HFFc6 (cell line): Measurements from ENCODE around the gene UBXN11. TPM values are rescaled to one million over a fixed set of nuclear protein-coding genes. Genes with fewer than 3 reads are reported as not detected.
"Not testable (repeated sequence)": the region's sequence is repeated elsewhere in the genome, so short reads cannot be mapped to it uniquely, and the experiment has no call there.

Source experiments
- DNase-seq: peaks from one replicate; pipeline ENCODE4 v3.0.0-alpha.2; 2018
- H3K27ac Mint-ChIP-seq: 2 replicates; pipeline ENCODE4 v1.8.0; 2020; ENCODE audit warnings: mild to moderate bottlenecking, mixed read lengths
- H3K27me3 Mint-ChIP-seq: 2 replicates; pipeline ENCODE4 v1.8.0; 2021; ENCODE audit warnings: mild to moderate bottlenecking, moderate library complexity, mixed read lengths; ENCODE audit not compliant: insufficient read depth
- H3K36me3 Mint-ChIP-seq: 2 replicates; pipeline ENCODE4 v1.8.0; 2021; ENCODE audit warnings: low read depth, mixed read lengths
- H3K4me1 Mint-ChIP-seq: 2 replicates; pipeline ENCODE4 v1.8.0; 2020; ENCODE audit warnings: low read depth, mixed read lengths
- H3K4me3 Mint-ChIP-seq: 2 replicates; pipeline ENCODE4 v1.8.0; 2020; ENCODE audit warnings: mild to moderate bottlenecking, moderate library complexity, mixed read lengths
- H3K9me3 Mint-ChIP-seq: 2 replicates; pipeline ENCODE4 v1.8.0; 2020; ENCODE audit warnings: mild to moderate bottlenecking, mixed read lengths
- total RNA-seq, 6 experiments: library from RNA; stranded (reverse); fragmentation: NEBNext Ultra II Directional; extraction: Animal tissue kit (Norgen Biotek cat#: 25700); gene quantifications; 2 replicates in 1 of 6; 3 replicates in 5 of 6; pipeline ENCODE4 v1.2.3, GENCODE V29; 2021
- TF ChIP-seq, protein P1 (sequence below): fragments of 200-600 bp; sonication (generic); IDR thresholded peaks from 2 replicates; pipeline ENCODE4 v1.5.0; 2021; ENCODE audit warnings: antibody characterized with exemption, mild to moderate bottlenecking

UBXN11 gene
- total RNA-seq, 6 experiments from 2014 or later: 9.5 to 11.9 (median 10.5) TPM

- no peak overlapping the region for H3K4me3 Mint-ChIP-seq
- H3K36me3 Mint-ChIP-seq: no peaks in the 10 kb centered on the region
- TF ChIP-seq, protein P1, sequence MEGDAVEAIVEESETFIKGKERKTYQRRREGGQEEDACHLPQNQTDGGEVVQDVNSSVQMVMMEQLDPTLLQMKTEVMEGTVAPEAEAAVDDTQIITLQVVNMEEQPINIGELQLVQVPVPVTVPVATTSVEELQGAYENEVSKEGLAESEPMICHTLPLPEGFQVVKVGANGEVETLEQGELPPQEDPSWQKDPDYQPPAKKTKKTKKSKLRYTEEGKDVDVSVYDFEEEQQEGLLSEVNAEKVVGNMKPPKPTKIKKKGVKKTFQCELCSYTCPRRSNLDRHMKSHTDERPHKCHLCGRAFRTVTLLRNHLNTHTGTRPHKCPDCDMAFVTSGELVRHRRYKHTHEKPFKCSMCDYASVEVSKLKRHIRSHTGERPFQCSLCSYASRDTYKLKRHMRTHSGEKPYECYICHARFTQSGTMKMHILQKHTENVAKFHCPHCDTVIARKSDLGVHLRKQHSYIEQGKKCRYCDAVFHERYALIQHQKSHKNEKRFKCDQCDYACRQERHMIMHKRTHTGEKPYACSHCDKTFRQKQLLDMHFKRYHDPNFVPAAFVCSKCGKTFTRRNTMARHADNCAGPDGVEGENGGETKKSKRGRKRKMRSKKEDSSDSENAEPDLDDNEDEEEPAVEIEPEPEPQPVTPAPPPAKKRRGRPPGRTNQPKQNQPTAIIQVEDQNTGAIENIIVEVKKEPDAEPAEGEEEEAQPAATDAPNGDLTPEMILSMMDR: no peak
- H3K4me1 Mint-ChIP-seq: peaks cover 13% of the 10 kb centered on the region
- no peak for DNase-seq
- H3K27me3 Mint-ChIP-seq: peaks cover 5% of the 10 kb centered on the region
- no peak overlapping the region for H3K27ac Mint-ChIP-seq
- H3K9me3 Mint-ChIP-seq: no peaks in the 10 kb centered on the region
Measured at GRCh38 chr1:26338670-26339069, 32.2 kb upstream of the UBXN11 start.

- Mint-ChIP-seq H3K4me1 (peaks cover 13% of the 10 kb centered on the region), H3K9me3 (no peaks in the 10 kb centered on the region), H3K27ac (no peak overlapping the region), H3K27me3 (peaks cover 2% of the 10 kb centered on the region), H3K4me3 (no peak overlapping the region), H3K36me3 (no peaks in the 10 kb centered on the region)
- TF ChIP-seq, protein P1: no peak
- DNase-seq: no peak
Measured at GRCh38 chr1:26337625-26338024, 31.2 kb upstream of the UBXN11 start.

GRCh38 chr1:26337206-26337535, 30.7 kb upstream of the UBXN11 start:
- Mint-ChIP-seq H3K4me1 (peaks cover 13% of the 10 kb centered on the region), H3K27me3 (peaks cover 2% of the 10 kb centered on the region), H3K4me3 (no peak overlapping the region), H3K9me3 (no peaks in the 10 kb centered on the region), H3K36me3 (no peaks in the 10 kb centered on the region), H3K27ac (no peak overlapping the region)
- TF ChIP-seq, protein P1: no peak
- DNase-seq: no peak

GRCh38 chr1:26336477-26337205, 30.2 kb upstream of the UBXN11 start:
- TF ChIP-seq, protein P1: no peak
- H3K4me3 Mint-ChIP-seq: no peak overlapping the region; the same call in 1 of the 2 replicates
- DNase-seq: no peak
- H3K27ac Mint-ChIP-seq: no peak overlapping the region
- peaks cover 2% of the 10 kb centered on the region; the same call in 1 of the 2 replicates for H3K27me3 Mint-ChIP-seq
- H3K4me1 Mint-ChIP-seq: peaks cover 16% of the 10 kb centered on the region
- H3K9me3 Mint-ChIP-seq: no peaks in the 10 kb centered on the region
- H3K36me3 Mint-ChIP-seq: no peaks in the 10 kb centered on the region

- H3K9me3 Mint-ChIP-seq: no peaks in the 10 kb centered on the region
- peaks cover 2% of the 10 kb centered on the region for H3K27me3 Mint-ChIP-seq
- TF ChIP-seq, protein P1: no peak
- H3K36me3 Mint-ChIP-seq: no peaks in the 10 kb centered on the region
- H3K4me1 Mint-ChIP-seq: peaks cover 22% of the 10 kb centered on the region
- H3K4me3 Mint-ChIP-seq: peak overlapping the region; percentile 88
- no peak overlapping the region for H3K27ac Mint-ChIP-seq
- DNase-seq: no peak
Measured at GRCh38 chr1:26335774-26336476, 29.5 kb upstream of the UBXN11 start.

DNA sequence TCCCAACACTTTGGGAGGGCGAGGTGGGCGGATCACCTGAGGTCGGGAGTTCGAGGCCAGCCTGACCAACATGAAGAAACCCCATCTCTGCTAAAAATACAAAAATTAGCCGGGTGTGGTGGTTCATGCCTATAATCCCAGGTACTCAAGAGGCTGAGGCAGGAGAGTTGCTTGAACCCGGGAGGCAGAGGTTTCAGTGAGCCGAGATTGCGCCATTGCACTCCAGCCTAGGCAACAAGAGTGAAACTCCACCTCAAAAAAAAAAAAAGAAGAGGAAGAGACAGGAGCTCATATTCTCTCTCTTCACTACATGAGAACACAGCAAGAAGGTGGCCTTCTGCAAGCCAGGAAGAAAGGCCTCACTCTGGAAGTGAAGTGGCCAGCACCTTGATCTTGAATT, 26.9 kb upstream of the UBXN11 start:
- not testable (repeated sequence) for H3K36me3 Mint-ChIP-seq, H3K27ac Mint-ChIP-seq, H3K9me3 Mint-ChIP-seq, H3K27me3 Mint-ChIP-seq, H3K4me3 Mint-ChIP-seq, DNase-seq
- peaks cover 15% of the 10 kb centered on the region for H3K4me1 Mint-ChIP-seq
